Astrocyte (in vitro differentiated cells and primary cell): ENCODE data around the gene ELMOD1.
A peak's percentile ranks its signal among the peaks of the same experiment; 100 is the strongest.

ENCODE experiments used
- CTCF ChIP-seq: IDR thresholded peaks from 2 replicates; pipeline ENCODE4 v1.5.1; 2011; ENCODE audit warnings: low read depth, mild to moderate bottlenecking, inconsistent platforms, low read length, moderate library complexity; ENCODE audit not compliant: insufficient read depth
- EZH2 ChIP-seq: IDR thresholded peaks from 2 replicates; pipeline ENCODE4 v1.6.1; 2012; ENCODE audit warnings: mild to moderate bottlenecking, low read length, inconsistent platforms; ENCODE audit not compliant: insufficient read depth

- TF ChIP-seq CTCF (peak; percentile 24), EZH2 (no peak)
Observed at GRCh38 chr11:107651672-107652071, 60.7 kb downstream of the ELMOD1 start.
